Endothelial cell of umbilical vein (primary cell): ENCODE results near the gene RPS23. TPM values are rescaled to one million over a fixed set of nuclear protein-coding genes. Genes with fewer than 3 reads are reported as not detected.

Experiments used
- BruUV-seq: library from RNA; stranded (reverse); fragments of 400-500 nt; replicated peaks from 2 replicates; lab custom pipeline; 2021; lab: Mats Ljungman, UMichigan
- CTCF ChIA-PET: fragments of 300-600, 350-600 bp; sonication (Branson Sonifier 250); formaldehyde crosslinking; loops from one replicate; lab custom pipeline; 2021; ENCODE audit warnings: antibody characterized with exemption, inconsistent platforms; lab: Charles Lee
- POLR2A ChIA-PET: fragments of 300-600, 350-600 bp; sonication (Branson Sonifier 250); formaldehyde crosslinking; loops from one replicate; lab custom pipeline; 2021; ENCODE audit warnings: antibody characterized with exemption, inconsistent platforms; lab: Charles Lee
- DNase-seq: peaks from one replicate; pipeline ENCODE4 v3.0.0-alpha.2; 2011; ENCODE audit warnings: low read depth, low spot score
- FAIRE-seq: peaks from 2 replicates; lab custom pipeline; 2011; peaks lifted over from hg19 to GRCh38; lab: Jason Lieb, UNC
- H2AFZ ChIP-seq: 2 replicates; pipeline ENCODE4 v1.6.0; 2012; ENCODE audit warnings: low read depth, low read length, control low read depth, inconsistent platforms
- H3K27ac ChIP-seq: 2 replicates; pipeline ENCODE4 v1.5.1; 2011; ENCODE audit warnings: low read depth, mild to moderate bottlenecking, control low read depth, low read length, moderate library complexity; ENCODE audit not compliant: insufficient read depth
- H3K27me3 ChIP-seq, 2 experiments: 2 replicates each; pipeline versions ENCODE4 v1.6.0 to v1.6.1; 2011; ENCODE audit warnings: low read length in 2 of 2, mixed read lengths in 1 of 2; ENCODE audit not compliant: control insufficient read depth in 2 of 2, insufficient read depth in 2 of 2
- H3K36me3 ChIP-seq, 2 experiments: 2 replicates in 1 of 2; 3 replicates in 1 of 2; pipeline ENCODE4 v1.5.1; 2011; ENCODE audit warnings: low read length in 2 of 2, mild to moderate bottlenecking in 1 of 2, moderate library complexity in 1 of 2; ENCODE audit not compliant: control insufficient read depth in 2 of 2, insufficient read depth in 2 of 2; ENCODE audit errors: extremely low read depth in 1 of 2
- H3K4me1 ChIP-seq: 3 replicates; pipeline ENCODE4 v1.5.1; 2011; ENCODE audit warnings: mild to moderate bottlenecking, low read length; ENCODE audit not compliant: control insufficient read depth, insufficient read depth; ENCODE audit errors: extremely low read depth
- H3K4me2 ChIP-seq: 2 replicates; pipeline ENCODE4 v1.6.1; 2011; ENCODE audit warnings: low read length, control low read depth, mixed read lengths; ENCODE audit not compliant: insufficient read depth
- H3K4me3 ChIP-seq, 3 experiments: fragments of 200-600 bp in 1 of 3; sonication (generic), shearing (Covaris generic) in 1 of 3; replicated peaks in 1 of 3; 2 replicates each; pipeline ENCODE4 v1.5.1; 2011 to 2016; ENCODE audit warnings: control low read depth in 3 of 3, low read length in 3 of 3, mild to moderate bottlenecking in 2 of 3, inconsistent platforms in 1 of 3, low read depth in 1 of 3, moderate library complexity in 1 of 3; ENCODE audit not compliant: insufficient read depth in 1 of 3
- H3K79me2 ChIP-seq: 2 replicates; pipeline ENCODE4 v1.6.0; 2012; ENCODE audit warnings: low read length, inconsistent platforms; ENCODE audit not compliant: control insufficient read depth, insufficient read depth
- H3K9ac ChIP-seq: replicated peaks from 2 replicates; pipeline ENCODE3; 2011; ENCODE audit warnings: low read length, control low read depth; ENCODE audit not compliant: insufficient read depth; ENCODE audit errors: extremely low read depth
- H3K9me1 ChIP-seq: replicated peaks from 3 replicates; pipeline ENCODE4 v1.6.0; 2011; ENCODE audit warnings: mild to moderate bottlenecking, low read length; ENCODE audit not compliant: control insufficient read depth, insufficient read depth; ENCODE audit errors: extremely low read depth
- H3K9me3 ChIP-seq: replicated peaks from 2 replicates; pipeline ENCODE4 v1.5.1; 2012; ENCODE audit warnings: low read length, inconsistent platforms; ENCODE audit not compliant: control insufficient read depth, insufficient read depth
- H4K20me1 ChIP-seq: replicated peaks from 2 replicates; pipeline ENCODE3; 2011; ENCODE audit warnings: mild to moderate bottlenecking, low read length; ENCODE audit not compliant: control insufficient read depth, insufficient read depth; ENCODE audit errors: extremely low read depth
- GATA2 ChIP-seq: IDR thresholded peaks from 2 replicates; pipeline ENCODE4 v1.7.0; 2011; ENCODE audit warnings: low read depth, mild to moderate bottlenecking, moderate library complexity, mixed read lengths, low read length; ENCODE audit not compliant: insufficient read length, insufficient read depth
- JUN ChIP-seq: IDR thresholded peaks from 2 replicates; pipeline ENCODE4 v1.6.1; 2011; ENCODE audit warnings: borderline replicate concordance, low read depth; ENCODE audit not compliant: insufficient read length, insufficient read depth
- dilution Hi-C: fragments of 300-500 bp; cut with MboI; formaldehyde crosslinking; loops from one replicate; pipeline ENCODE4 v1.15.0; 2019; ENCODE audit warnings: low sequenced_read_pairs; ENCODE audit not compliant: extremely low pct_ligation_motif_present
- intact Hi-C: fragments of 100-400 bp; cut with micrococcal nuclease; formaldehyde crosslinking; loops from one replicate; pipeline ENCODE4 v1.10.0; 2022
- polyA plus RNA-seq, 4 experiments: library from polyadenylated mRNA; depleted of rRNA in 3 of 4; stranded (reverse) in 3 of 4; unstranded in 1 of 4; fragments of >200 nt; gene quantifications; 2 replicates each; pipeline versions ENCODE4 v1.2.1 to v1.2.3, GENCODE V29; 2011 to 2012; ENCODE audit warnings: missing spikeins in 1 of 4
- small RNA-seq: library from RNA; depleted of rRNA; stranded (forward); fragments of <200 nt; gene quantifications from one replicate; pipeline ENCODE3, GENCODE V24; 2012; ENCODE audit warnings: low replicate concordance, low read depth; ENCODE audit not compliant: insufficient read depth, insufficient read length
- total RNA-seq: library from RNA; stranded (reverse); gene quantifications from 2 replicates; pipeline ENCODE4 v1.2.3, GENCODE V29; 2021
- TF ChIP-seq, protein P1 (sequence below), 2 donors: IDR thresholded peaks; 1 replicate in 1 of 2; 2 replicates in 1 of 2; pipeline ENCODE4 v1.5.1; 2011; ENCODE audit warnings: low read length in 2 of 2, mild to moderate bottlenecking in 2 of 2, moderate library complexity in 2 of 2, control low read depth in 1 of 2, inconsistent platforms in 1 of 2, low read depth in 1 of 2; ENCODE audit not compliant: insufficient read depth in 1 of 2; ENCODE audit errors: extremely low read depth in 1 of 2

Gene RPS23
- total and polyA plus RNA-seq, 2 donors (not counting 3 experiments of a cell fraction or from before 2014, with no cell fraction given) = 2,037 to 3,265 TPM

DNA sequence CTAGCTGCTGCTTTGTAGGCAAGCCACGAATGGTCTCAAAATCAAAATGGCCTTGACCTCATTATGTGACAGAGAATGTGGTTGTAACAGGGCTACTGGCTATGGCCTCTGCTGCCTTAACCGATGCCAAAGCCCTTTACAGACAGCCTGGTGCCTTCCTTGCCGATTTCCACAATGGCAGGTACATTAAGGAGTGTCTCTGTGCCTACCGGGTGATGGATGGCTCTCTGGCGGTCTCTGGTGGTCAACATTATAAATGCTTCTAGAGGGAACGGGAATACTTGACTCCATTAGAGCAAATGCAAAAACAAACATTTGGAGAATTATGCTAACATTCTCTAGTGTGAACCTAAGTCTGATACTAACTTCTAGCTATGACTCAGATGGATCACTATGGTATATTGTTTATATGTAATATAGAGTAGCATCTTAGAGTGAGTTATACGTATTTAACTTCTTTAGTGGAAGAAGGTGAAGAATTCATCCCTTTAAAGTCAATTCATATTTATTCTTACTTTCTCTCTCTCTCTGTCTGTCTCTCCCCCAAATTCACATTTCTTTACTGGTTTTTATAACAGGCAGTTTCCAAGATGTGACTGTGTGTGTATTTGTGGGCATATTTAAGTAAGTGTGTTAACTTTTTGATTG is 52.5 kb downstream of the RPS23 start:
- dilution Hi-C loops (no loop called here), intact Hi-C loops (loop anchor here (1.0 to 2.0 kb wide), 7 partner anchors 51 to 924 kb away; partner anchors contain the start of genes SSBP2 and ZCCHC9)
- FAIRE-seq (peak; percentile 74), DNase-seq (peak; percentile 78)
- Histone ChIP-seq H3K4me1 (peaks cover 2% of the 10 kb centered on the region), H3K36me3 (no peaks in the 10 kb centered on the region), H3K4me3 (no peak overlapping the region), H3K9ac (no peak overlapping the region), H3K27me3 (no peaks in the 10 kb centered on the region), H3K79me2 (no peaks in the 10 kb centered on the region), H4K20me1 (no peaks in the 10 kb centered on the region), H2AFZ (no peak overlapping the region), H3K27ac (no peak overlapping the region), H3K9me3 (no peaks in the 10 kb centered on the region), H3K9me1 (no peaks in the 10 kb centered on the region), H3K4me2 (no peak overlapping the region)
- BruUV-seq = no TSS peak
- POLR2A ChIA-PET = no interaction called here
- CTCF ChIA-PET = interaction anchor here (0.7 to 2.2 kb wide), 14 partner anchors 11 to 926 kb away, joined by 3 to 12 read pairs (median 4); no protein-coding TSS in a partner anchor
- TF ChIP-seq, protein P1, sequence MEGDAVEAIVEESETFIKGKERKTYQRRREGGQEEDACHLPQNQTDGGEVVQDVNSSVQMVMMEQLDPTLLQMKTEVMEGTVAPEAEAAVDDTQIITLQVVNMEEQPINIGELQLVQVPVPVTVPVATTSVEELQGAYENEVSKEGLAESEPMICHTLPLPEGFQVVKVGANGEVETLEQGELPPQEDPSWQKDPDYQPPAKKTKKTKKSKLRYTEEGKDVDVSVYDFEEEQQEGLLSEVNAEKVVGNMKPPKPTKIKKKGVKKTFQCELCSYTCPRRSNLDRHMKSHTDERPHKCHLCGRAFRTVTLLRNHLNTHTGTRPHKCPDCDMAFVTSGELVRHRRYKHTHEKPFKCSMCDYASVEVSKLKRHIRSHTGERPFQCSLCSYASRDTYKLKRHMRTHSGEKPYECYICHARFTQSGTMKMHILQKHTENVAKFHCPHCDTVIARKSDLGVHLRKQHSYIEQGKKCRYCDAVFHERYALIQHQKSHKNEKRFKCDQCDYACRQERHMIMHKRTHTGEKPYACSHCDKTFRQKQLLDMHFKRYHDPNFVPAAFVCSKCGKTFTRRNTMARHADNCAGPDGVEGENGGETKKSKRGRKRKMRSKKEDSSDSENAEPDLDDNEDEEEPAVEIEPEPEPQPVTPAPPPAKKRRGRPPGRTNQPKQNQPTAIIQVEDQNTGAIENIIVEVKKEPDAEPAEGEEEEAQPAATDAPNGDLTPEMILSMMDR (IDR thresholded peaks at IDR 0.05; ENCODE audit: extremely low read depth in 1 of 2, insufficient read depth in 1 of 2, low read depth in 1 of 2, low read length in 2 of 2) = peak; percentile 66 to 85
- TF ChIP-seq JUN (no peak), GATA2 (no peak)

Small RNA genes within 50 kb of the gene (small RNA-seq; reads per million reads assigned to genes)
- not detected for gene AC010598.1
